DOHH2 (cell line): ENCODE data around the gene DOCK1.

Experiments used
- CTCF ChIP-seq: fragments of 200-600 bp; sonication (generic); IDR thresholded peaks from one replicate; pipeline ENCODE4 v1.5.1; 2014; ENCODE audit warnings: antibody characterized with exemption, mild to moderate bottlenecking, low read depth, low read length; ENCODE audit not compliant: poor library complexity, severe bottlenecking
- EZH2phosphoT487 ChIP-seq: fragments of 200-600 bp; sonication (generic); IDR thresholded peaks from 2 replicates; pipeline ENCODE4 v1.6.1; 2017; ENCODE audit warnings: borderline replicate concordance, mild to moderate bottlenecking, antibody characterized with exemption, low read length, moderate library complexity, mixed read lengths

GRCh38 chr10:126867567-126868365, 37.5 kb upstream of the DOCK1 start:
- TF ChIP-seq CTCF: no peak
- TF ChIP-seq EZH2phosphoT487: no peak
